Right lobe of liver (tissue), 4 donors: ENCODE results near the gene CCDC33.

ENCODE experiments used
- CTCF ChIP-seq, 4 donors: fragments of 200-600 bp in 3 of 4; fragments of 450-650 bp in 1 of 4; IDR thresholded peaks; one replicate each; pipeline versions ENCODE4 v1.5.1 to v1.8.0; 2016 to 2022; ENCODE audit warnings: antibody characterized with exemption in 4 of 4, mild to moderate bottlenecking in 2 of 4
- POLR2A ChIP-seq: fragments of 450-650 bp; IDR thresholded peaks from one replicate; pipeline ENCODE4 v1.6.1; 2017; ENCODE audit warnings: antibody characterized with exemption, mild to moderate bottlenecking
- donor health status: DM: no; HTN: no; CAD: no.
- donor health status: DM: no; HTN: no; CAD: no.
- donor health status: DM: no; HTN: yes; CAD: no.

- TF ChIP-seq CTCF (IDR thresholded peaks at IDR 0.05) (no peak), POLR2A (no peak)
Observed at GRCh38 chr15:74289671-74290070, 53.5 kb downstream of the CCDC33 start.
